OCI-LY7 (cell line): Measurements from ENCODE around the gene TPP1. TPM values are rescaled to one million over a fixed set of nuclear protein-coding genes. Genes with fewer than 3 reads are reported as not detected.

ENCODE experiments used
- BruUV-seq: library from RNA; stranded (reverse); fragments of 400-500 nt; replicated peaks from 2 replicates; lab custom pipeline; 2021; lab: Mats Ljungman, UMichigan
- CTCF ChIA-PET: fragments of 300-600 bp; sonication (Branson Sonifier 250); formaldehyde crosslinking; loops from one replicate; lab custom pipeline; 2022; ENCODE audit warnings: antibody characterized with exemption; ENCODE audit not compliant: unreplicated experiment; lab: Charles Lee
- POLR2A ChIA-PET: fragments of 300-600 bp; sonication (Branson Sonifier 250); formaldehyde crosslinking; loops from one replicate; lab custom pipeline; 2022; ENCODE audit warnings: antibody characterized with exemption; lab: Charles Lee
- DNase-seq: peaks from one replicate; pipeline ENCODE4 v3.0.0-alpha.2; 2015; ENCODE audit warnings: low spot score
- H2AFZ ChIP-seq: fragments of 200-600 bp; sonication (generic), shearing (Covaris generic); 2 replicates; pipeline ENCODE4 v1.6.1; 2014; ENCODE audit warnings: mild to moderate bottlenecking, antibody characterized with exemption, low read length, moderate library complexity
- H3K27ac ChIP-seq: fragments of 200-600 bp; sonication (generic); 2 replicates; pipeline ENCODE4 v1.5.1; 2014; ENCODE audit warnings: mixed run types, low read depth, mild to moderate bottlenecking, moderate library complexity, low read length, inconsistent platforms; ENCODE audit not compliant: poor library complexity, severe bottlenecking
- H3K36me3 ChIP-seq: fragments of 200-600 bp; sonication (generic); 2 replicates; pipeline ENCODE4 v1.6.1; 2014; ENCODE audit warnings: mild to moderate bottlenecking, antibody characterized with exemption, low read length, moderate library complexity, mixed read lengths; ENCODE audit not compliant: insufficient read depth
- H3K4me1 ChIP-seq: fragments of 200-600 bp; sonication (generic); 2 replicates; pipeline ENCODE4 v1.5.1; 2014; ENCODE audit warnings: mild to moderate bottlenecking, low read length; ENCODE audit not compliant: insufficient read depth, poor library complexity, severe bottlenecking
- H3K4me2 ChIP-seq: fragments of 200-600 bp; sonication (generic); 2 replicates; pipeline ENCODE4 v1.6.1; 2014; ENCODE audit warnings: mild to moderate bottlenecking, low read length
- H3K4me3 ChIP-seq: fragments of 200-600 bp; sonication (generic); 2 replicates; pipeline ENCODE4 v1.5.1; 2014; ENCODE audit warnings: mild to moderate bottlenecking, low read depth, low read length; ENCODE audit not compliant: poor library complexity, severe bottlenecking
- H3K79me2 ChIP-seq: fragments of 200-600 bp; sonication (generic); 2 replicates; pipeline ENCODE4 v1.6.1; 2016; ENCODE audit warnings: low read depth, mild to moderate bottlenecking, low read length, moderate library complexity, mixed read lengths; ENCODE audit not compliant: insufficient read depth
- H3K9me2 ChIP-seq: fragments of 200-600 bp; sonication (generic); 2 replicates; pipeline ENCODE4 v1.6.1; 2016; ENCODE audit warnings: mild to moderate bottlenecking, low read length, mixed read lengths; ENCODE audit not compliant: insufficient read depth
- H3K9me3 ChIP-seq: fragments of 200-600 bp; sonication (generic); 2 replicates; pipeline ENCODE4 v1.6.1; 2014; ENCODE audit warnings: mild to moderate bottlenecking, mixed run types, low read length, mixed read lengths
- H4K20me1 ChIP-seq: fragments of 200-600 bp; sonication (generic); 2 replicates; pipeline ENCODE4 v1.6.1; 2014; ENCODE audit warnings: mild to moderate bottlenecking, antibody characterized with exemption, low read length, moderate library complexity, mixed read lengths; ENCODE audit not compliant: insufficient read depth
- EZH2phosphoT487 ChIP-seq: fragments of 200-600 bp; sonication (generic); IDR thresholded peaks from 2 replicates; pipeline ENCODE4 v1.6.1; 2018; ENCODE audit warnings: low read depth, borderline replicate concordance, mild to moderate bottlenecking, mixed run types, antibody characterized with exemption, low read length, moderate library complexity, mixed read lengths
- intact Hi-C: fragments of 100-400 bp; cut with micrococcal nuclease; formaldehyde crosslinking; loops from one replicate; pipeline ENCODE4 v1.10.0; 2022; ENCODE audit not compliant: unreplicated experiment
- total RNA-seq, 2 experiments: library from RNA; depleted of rRNA in 1 of 2; stranded (reverse); fragments of >200 nt in 1 of 2; shearing (Covaris generic) in 1 of 2; gene quantifications; 2 replicates each; pipeline ENCODE4 v1.2.3, GENCODE V29; 2014 to 2022
- TF ChIP-seq, protein P1 (sequence below): fragments of 200-600 bp; sonication (generic); conservative IDR thresholded peaks from 2 replicates; pipeline ENCODE4 v1.5.1; 2014; ENCODE audit warnings: mild to moderate bottlenecking, antibody characterized with exemption, low read length, moderate library complexity, mixed read lengths

Gene TPP1
- total RNA-seq, 2 experiments from 2014 or later = 16.6 to 41.1 TPM

GRCh38 chr11:6615882-6616585, 3.2 kb downstream of the TPP1 start:
- POLR2A ChIA-PET = interaction anchor here (0.7 to 0.8 kb wide), 2 partner anchors 15 to 28 kb away, joined by 3 to 5 read pairs; no protein-coding TSS in a partner anchor
- Histone ChIP-seq H3K79me2 (peaks cover 6% of the 10 kb centered on the region; the same call in 1 of the 2 replicates), H3K4me2 (no peak overlapping the region), H4K20me1 (peaks cover 5% of the 10 kb centered on the region; the same call in 1 of the 2 replicates), H3K27ac (no peak overlapping the region), H2AFZ (no peak overlapping the region), H3K36me3 (peaks cover 10% of the 10 kb centered on the region; the same call in 1 of the 2 replicates), H3K4me1 (peaks cover 35% of the 10 kb centered on the region), H3K9me2 (no peaks in the 10 kb centered on the region), H3K4me3 (no peak overlapping the region), H3K9me3 (no peaks in the 10 kb centered on the region)
- CTCF ChIA-PET = interaction anchor here (0.6 to 0.7 kb wide), 2 partner anchors 29 to 135 kb away, joined by 3 read pairs; partner anchors contain the start of gene TIMM10B
- no peak for DNase-seq
- TF ChIP-seq EZH2phosphoT487 = no peak
- TF ChIP-seq, protein P1, sequence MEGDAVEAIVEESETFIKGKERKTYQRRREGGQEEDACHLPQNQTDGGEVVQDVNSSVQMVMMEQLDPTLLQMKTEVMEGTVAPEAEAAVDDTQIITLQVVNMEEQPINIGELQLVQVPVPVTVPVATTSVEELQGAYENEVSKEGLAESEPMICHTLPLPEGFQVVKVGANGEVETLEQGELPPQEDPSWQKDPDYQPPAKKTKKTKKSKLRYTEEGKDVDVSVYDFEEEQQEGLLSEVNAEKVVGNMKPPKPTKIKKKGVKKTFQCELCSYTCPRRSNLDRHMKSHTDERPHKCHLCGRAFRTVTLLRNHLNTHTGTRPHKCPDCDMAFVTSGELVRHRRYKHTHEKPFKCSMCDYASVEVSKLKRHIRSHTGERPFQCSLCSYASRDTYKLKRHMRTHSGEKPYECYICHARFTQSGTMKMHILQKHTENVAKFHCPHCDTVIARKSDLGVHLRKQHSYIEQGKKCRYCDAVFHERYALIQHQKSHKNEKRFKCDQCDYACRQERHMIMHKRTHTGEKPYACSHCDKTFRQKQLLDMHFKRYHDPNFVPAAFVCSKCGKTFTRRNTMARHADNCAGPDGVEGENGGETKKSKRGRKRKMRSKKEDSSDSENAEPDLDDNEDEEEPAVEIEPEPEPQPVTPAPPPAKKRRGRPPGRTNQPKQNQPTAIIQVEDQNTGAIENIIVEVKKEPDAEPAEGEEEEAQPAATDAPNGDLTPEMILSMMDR = no peak
- intact Hi-C loops = no loop called here
- BruUV-seq = no TSS peak

- TF ChIP-seq EZH2phosphoT487 = no peak
- TF ChIP-seq, protein P1 = no peak
- ChIA-PET CTCF (interaction anchor here (0.7 kb wide), 1 partner anchor 134 kb away, joined by 3 read pairs; the partner anchor contains the start of gene TIMM10B), POLR2A (no interaction called here)
- peaks cover 9% of the 10 kb centered on the region; the same call in 1 of the 2 replicates for H4K20me1 ChIP-seq
- H3K9me2 ChIP-seq = no peaks in the 10 kb centered on the region
- no peak overlapping the region for H3K27ac ChIP-seq
- no peak for DNase-seq
- peaks cover 42% of the 10 kb centered on the region for H3K4me1 ChIP-seq
- no peaks in the 10 kb centered on the region for H3K9me3 ChIP-seq
- intact Hi-C loops = no loop called here
- no peak overlapping the region for H3K4me3 ChIP-seq
- BruUV-seq = no TSS peak
- H2AFZ ChIP-seq = no peak overlapping the region
- no peak overlapping the region for H3K4me2 ChIP-seq
- H3K36me3 ChIP-seq = peaks cover 20% of the 10 kb centered on the region
- H3K79me2 ChIP-seq = peaks cover 12% of the 10 kb centered on the region; the same call in 1 of the 2 replicates
Observed at GRCh38 chr11:6615046-6615445, 4.2 kb downstream of the TPP1 start.

DNA sequence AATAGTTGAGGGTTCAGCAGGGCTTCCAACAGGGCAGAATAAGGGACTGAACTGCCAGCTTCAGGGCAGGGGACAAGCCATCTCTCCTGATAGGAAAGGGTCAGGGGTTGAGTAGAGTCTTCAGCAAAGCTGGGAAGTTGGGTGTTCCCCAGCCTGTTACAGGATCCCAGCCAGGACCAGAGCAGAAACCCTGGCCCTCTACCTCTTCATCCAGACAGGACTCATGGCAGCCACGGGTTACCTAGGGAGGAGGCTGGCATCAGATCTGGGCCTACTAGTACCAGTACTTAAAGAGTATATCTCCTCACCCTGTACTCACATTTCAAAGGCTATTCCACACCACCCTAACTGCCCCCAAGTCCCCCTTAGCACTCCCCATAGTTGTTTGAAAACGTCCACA, 4.8 kb downstream of the TPP1 start:
- TF ChIP-seq, protein P1 = no peak
- no peak for TF ChIP-seq EZH2phosphoT487
- H3K4me1 ChIP-seq = peaks cover 36% of the 10 kb centered on the region
- DNase-seq = no peak
- intact Hi-C loops = no loop called here
- H3K4me2 ChIP-seq = no peak overlapping the region
- peaks cover 9% of the 10 kb centered on the region; the same call in 1 of the 2 replicates for H4K20me1 ChIP-seq
- H2AFZ ChIP-seq = no peak overlapping the region
- H3K4me3 ChIP-seq = no peak overlapping the region
- no peak overlapping the region for H3K27ac ChIP-seq
- BruUV-seq = no TSS peak
- H3K9me3 ChIP-seq = no peaks in the 10 kb centered on the region
- CTCF ChIA-PET = interaction anchor here (0.6 kb wide), 1 partner anchor 1391 kb away, joined by 3 read pairs; no protein-coding TSS in a partner anchor
- peaks cover 26% of the 10 kb centered on the region for H3K36me3 ChIP-seq
- POLR2A ChIA-PET = no interaction called here
- H3K79me2 ChIP-seq = peaks cover 12% of the 10 kb centered on the region; the same call in 1 of the 2 replicates
- H3K9me2 ChIP-seq = no peaks in the 10 kb centered on the region
